Psoas muscle (tissue), 8 donors: ENCODE data around the gene MLLT10. TPM values are rescaled to one million over a fixed set of nuclear protein-coding genes. Genes with fewer than 3 reads are reported as not detected.
A peak's percentile ranks its signal among the peaks of the same experiment; 100 is the strongest.

Experiments used
- ATAC-seq, 4 donors: fragments of 200-7000 bp; cut with Tn5 transposase; one replicate each; pipeline ENCODE4 v1.9.1; 2020; ENCODE audit warnings: moderate library complexity in 3 of 4, mild to moderate bottlenecking in 2 of 4
- DNase-seq, 2 donors: peaks; one replicate each; pipeline ENCODE4 v3.0.0-alpha.2; 2020
- H3K27ac ChIP-seq: fragments of 200-600 bp; one replicate; pipeline ENCODE4 v1.8.0; 2022
- H3K27me3 ChIP-seq, 3 donors: fragments of 200-600 bp in 1 of 3; one replicate each; pipeline versions ENCODE4 v1.6.1 to v1.8.0; 2013 to 2022; ENCODE audit warnings: low read length in 2 of 3, mild to moderate bottlenecking in 2 of 3, moderate library complexity in 1 of 3; ENCODE audit not compliant: insufficient read depth in 3 of 3
- H3K36me3 ChIP-seq, 2 donors: fragments of 200-600 bp in 1 of 2; one replicate each; pipeline versions ENCODE4 v1.6.1 to v1.8.0; 2013 to 2022; ENCODE audit warnings: low read depth in 1 of 2, mild to moderate bottlenecking in 1 of 2, moderate library complexity in 1 of 2; ENCODE audit not compliant: insufficient read depth in 1 of 2
- H3K4me1 ChIP-seq: fragments of 200-600 bp; one replicate; pipeline ENCODE4 v1.8.0; 2022
- H3K4me3 ChIP-seq: fragments of 200-600 bp; one replicate; pipeline ENCODE4 v1.8.0; 2022; ENCODE audit warnings: mild to moderate bottlenecking
- H3K9me3 ChIP-seq: fragments of 200-600 bp; one replicate; pipeline ENCODE4 v1.8.0; 2022
- WGBS, 3 donors: extraction: QIAGEN DNeasy Blood & Tissue Kit; methylation state at CpG; one replicate each; pipeline versions ENCODE4 v1.1.6 to v1.1.7; 2013; 5-methylcytosine and 5-hydroxymethylcytosine counted together
- intact Hi-C, 2 donors: fragments of 100-400 bp; cut with DNase I; formaldehyde crosslinking; loops; one replicate each; pipeline versions ENCODE4 v1.11.0 to v1.14.2; 2022
- polyA plus RNA-seq, 3 donors: library from polyadenylated mRNA; stranded (reverse); fragments of 200-250 nt; gene quantifications; one replicate each; pipeline ENCODE4 v1.2.3, GENCODE V29; 2013
- total RNA-seq, 4 donors: library from RNA; stranded (reverse); fragmentation: NEBNext Ultra II Directional in 2 of 4; extraction: Animal tissue kit (Norgen Biotek cat#: 25700) in 2 of 4; gene quantifications; one replicate each; pipeline versions ENCODE4 v1.2.1 to v1.2.4, GENCODE V29; 2021 to 2023
- TF ChIP-seq, protein P1 (sequence below): fragments of 200-600 bp; IDR thresholded peaks from one replicate; pipeline ENCODE4 v1.8.0; 2022; ENCODE audit warnings: antibody characterized with exemption
- donor health status: healthy with polysubstance abuse.
- donor health status: DM: no; HTN: no; CAD: no; lungs with moderate emphysema.
- donor health status: Bipolar disorder and iron deficiency.
- donor health status: healthy.
- donor health status: DM: yes; HTN: yes; CAD: no.
- donor health status: DM: no; HTN: no; CAD: no.
- donor health status: DM: no; HTN: no; CAD: no.
- donor health status: DM: yes; HTN: yes; CAD: no.

MLLT10 gene
- total and polyA plus RNA-seq, 7 donors: 9.6 to 21.1 (median 13.3) TPM

DNA sequence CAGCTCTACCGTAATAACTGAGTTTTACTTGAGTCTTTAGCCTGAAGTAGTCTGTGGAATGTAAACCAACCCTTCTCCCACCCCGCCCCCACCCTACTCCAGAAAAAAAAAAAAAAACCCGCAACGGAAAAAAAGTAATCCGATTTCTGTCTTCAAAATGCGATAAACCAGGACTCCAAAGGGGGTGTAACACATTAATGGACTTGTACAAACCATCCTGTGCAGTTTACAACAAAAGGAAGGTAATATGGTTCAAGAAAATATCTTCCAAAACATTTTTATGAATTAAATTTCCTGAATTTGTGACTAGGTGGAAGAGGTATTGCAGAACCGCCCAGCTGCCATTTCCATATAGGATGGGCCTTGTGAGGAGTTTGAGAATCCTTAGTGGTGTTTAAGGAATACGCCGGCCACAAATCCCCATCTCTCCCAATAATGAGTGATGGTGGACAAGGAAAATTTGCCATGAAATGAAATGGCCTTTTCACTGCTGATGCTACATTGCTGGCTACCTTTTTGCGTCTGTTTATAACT, 19.1 kb upstream of the MLLT10 start:
- TF ChIP-seq, protein P1, sequence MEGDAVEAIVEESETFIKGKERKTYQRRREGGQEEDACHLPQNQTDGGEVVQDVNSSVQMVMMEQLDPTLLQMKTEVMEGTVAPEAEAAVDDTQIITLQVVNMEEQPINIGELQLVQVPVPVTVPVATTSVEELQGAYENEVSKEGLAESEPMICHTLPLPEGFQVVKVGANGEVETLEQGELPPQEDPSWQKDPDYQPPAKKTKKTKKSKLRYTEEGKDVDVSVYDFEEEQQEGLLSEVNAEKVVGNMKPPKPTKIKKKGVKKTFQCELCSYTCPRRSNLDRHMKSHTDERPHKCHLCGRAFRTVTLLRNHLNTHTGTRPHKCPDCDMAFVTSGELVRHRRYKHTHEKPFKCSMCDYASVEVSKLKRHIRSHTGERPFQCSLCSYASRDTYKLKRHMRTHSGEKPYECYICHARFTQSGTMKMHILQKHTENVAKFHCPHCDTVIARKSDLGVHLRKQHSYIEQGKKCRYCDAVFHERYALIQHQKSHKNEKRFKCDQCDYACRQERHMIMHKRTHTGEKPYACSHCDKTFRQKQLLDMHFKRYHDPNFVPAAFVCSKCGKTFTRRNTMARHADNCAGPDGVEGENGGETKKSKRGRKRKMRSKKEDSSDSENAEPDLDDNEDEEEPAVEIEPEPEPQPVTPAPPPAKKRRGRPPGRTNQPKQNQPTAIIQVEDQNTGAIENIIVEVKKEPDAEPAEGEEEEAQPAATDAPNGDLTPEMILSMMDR: no peak
- no peak for ATAC-seq
- 88 to 95% (median 95%) methylated on average over 10 of the region's 10 CpGs for WGBS, 3 donors
- Histone ChIP-seq H3K9me3 (no peaks in the 10 kb centered on the region), H3K27ac (no peak overlapping the region), H3K27me3 (peaks cover 0 to 8% (median 0%) of the 10 kb centered on the region in 3 donors), H3K4me1 (peaks cover 18% of the 10 kb centered on the region), H3K4me3 (no peak overlapping the region), H3K36me3 (no peaks in the 10 kb centered on the region)
- intact Hi-C loops: loop anchor here (2.0 to 10.0 kb wide), 2 partner anchors 14 to 1040 kb away; no protein-coding TSS in a partner anchor
- no peak for DNase-seq

DNA sequence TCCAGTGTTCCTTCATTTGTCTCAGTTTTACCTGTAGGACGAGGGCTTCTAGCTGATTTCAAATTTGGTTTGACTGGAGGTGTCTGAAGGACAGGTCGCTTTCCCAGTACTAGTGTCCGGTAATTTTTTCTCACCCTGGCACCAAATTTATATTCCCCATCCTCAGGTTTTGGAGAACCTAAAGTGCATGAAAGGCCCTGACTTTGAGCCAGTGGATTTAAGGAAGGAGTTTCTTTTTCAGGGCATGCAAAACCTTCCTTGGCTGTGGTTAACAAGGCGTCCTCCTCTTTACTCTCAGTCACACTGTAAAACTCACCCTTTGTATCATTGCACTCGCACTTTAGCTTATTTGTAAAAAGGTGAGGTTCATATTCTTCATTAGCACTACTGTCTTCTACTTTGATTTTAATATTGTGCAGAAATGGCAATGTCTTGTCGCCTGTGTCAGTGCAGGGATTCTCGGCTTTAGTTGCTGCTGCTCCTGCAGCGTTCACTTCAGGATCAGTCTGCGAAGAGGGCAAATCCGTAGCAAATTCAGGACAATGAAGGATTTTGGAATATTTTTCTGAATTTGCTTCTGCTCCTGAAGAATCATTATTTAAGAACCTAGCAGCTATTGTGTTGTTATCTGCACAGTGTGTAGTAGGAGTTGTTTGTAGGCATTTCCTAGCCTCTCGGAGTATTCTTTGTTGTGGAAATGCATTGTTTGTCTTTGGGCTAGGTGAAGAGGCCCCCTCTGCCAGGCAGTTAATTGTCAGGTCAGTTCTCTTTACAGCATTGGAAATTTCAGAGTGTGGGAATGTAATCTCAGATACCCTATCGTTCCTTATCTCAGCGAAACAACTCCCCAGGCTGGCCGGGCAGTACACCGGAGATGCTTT, 18.4 kb upstream of the MLLT10 start:
- peaks cover 21% of the 10 kb centered on the region for H3K4me1 ChIP-seq
- H3K4me3 ChIP-seq: peak overlapping the region; percentile 77
- no peak for DNase-seq
- H3K27ac ChIP-seq: no peak overlapping the region
- no peak for ATAC-seq
- H3K27me3 ChIP-seq: peaks cover 0 to 8% (median 0%) of the 10 kb centered on the region in 3 donors
- intact Hi-C loops: loop anchor here (2.0 to 10.0 kb wide), 2 partner anchors 15 to 1039 kb away; no protein-coding TSS in a partner anchor
- no peaks in the 10 kb centered on the region for H3K36me3 ChIP-seq
- TF ChIP-seq, protein P1: no peak
- 58 to 64% (median 62%) methylated on average over 15 of the region's 15 CpGs for WGBS, 3 donors
- H3K9me3 ChIP-seq: no peaks in the 10 kb centered on the region

DNA sequence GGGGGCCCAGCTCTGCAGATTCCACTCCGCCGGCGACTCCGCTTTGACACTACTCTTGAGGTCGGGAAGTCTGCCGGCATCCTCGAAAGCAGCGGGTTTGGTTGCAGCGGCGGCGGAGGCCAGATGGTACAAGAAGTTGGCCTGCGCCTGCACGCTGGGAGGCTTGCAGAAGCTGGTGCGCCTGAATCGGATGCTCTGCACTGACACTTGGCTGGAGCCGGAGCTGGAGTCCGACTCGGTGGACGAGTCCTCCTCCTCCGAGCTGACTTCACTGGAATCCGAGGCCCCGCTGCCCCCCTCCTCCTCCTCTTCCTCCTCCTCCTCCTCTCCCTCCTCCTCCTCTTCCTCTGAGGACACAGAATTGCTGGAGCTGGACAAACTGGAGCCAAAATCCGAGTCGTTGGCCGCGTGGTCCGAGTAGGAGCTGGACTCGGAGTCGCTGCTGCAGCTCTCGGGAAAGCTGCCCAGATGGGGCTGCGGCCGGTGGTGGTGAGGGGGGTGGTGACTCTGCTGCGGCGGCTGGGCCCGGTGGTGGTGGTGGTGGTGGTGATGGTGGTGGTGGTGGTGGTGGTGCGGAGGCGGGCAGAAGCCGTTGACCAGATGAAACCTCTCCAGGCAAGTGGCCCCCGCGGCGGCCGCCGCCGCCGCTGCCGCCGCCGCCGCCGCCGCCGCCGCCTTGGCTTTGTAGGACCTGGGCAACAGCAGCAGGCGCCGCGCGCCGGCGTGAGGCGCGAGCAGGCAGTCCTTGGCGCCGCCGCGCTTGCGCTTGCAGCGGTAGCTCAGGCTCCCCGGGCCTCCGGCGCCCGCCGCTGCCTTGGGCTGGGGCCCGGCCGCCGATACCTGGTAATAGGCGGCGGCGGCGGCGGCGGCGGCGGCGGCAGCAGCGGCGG, 17.5 kb upstream of the MLLT10 start:
- H3K27ac ChIP-seq: peak overlapping the region; percentile 74
- peaks cover 23% of the 10 kb centered on the region for H3K4me1 ChIP-seq
- no peaks in the 10 kb centered on the region for H3K9me3 ChIP-seq
- peaks cover 0 to 8% (median 0%) of the 10 kb centered on the region in 3 donors for H3K27me3 ChIP-seq
- 0 to 1% (median 0%) methylated on average over 30 to 75 of the region's 86 CpGs for WGBS, 3 donors
- H3K4me3 ChIP-seq: peak overlapping the region; percentile 77
- intact Hi-C loops: loop anchor here in 1 of 2 donors (10.0 kb wide), 1 partner anchor 1038 kb away; no protein-coding TSS in a partner anchor
- ATAC-seq: peak; percentile 55 to 88 (median 80)
- TF ChIP-seq, protein P1: no peak
- peak; percentile 73 to 91 for DNase-seq
- no peaks in the 10 kb centered on the region for H3K36me3 ChIP-seq

DNA sequence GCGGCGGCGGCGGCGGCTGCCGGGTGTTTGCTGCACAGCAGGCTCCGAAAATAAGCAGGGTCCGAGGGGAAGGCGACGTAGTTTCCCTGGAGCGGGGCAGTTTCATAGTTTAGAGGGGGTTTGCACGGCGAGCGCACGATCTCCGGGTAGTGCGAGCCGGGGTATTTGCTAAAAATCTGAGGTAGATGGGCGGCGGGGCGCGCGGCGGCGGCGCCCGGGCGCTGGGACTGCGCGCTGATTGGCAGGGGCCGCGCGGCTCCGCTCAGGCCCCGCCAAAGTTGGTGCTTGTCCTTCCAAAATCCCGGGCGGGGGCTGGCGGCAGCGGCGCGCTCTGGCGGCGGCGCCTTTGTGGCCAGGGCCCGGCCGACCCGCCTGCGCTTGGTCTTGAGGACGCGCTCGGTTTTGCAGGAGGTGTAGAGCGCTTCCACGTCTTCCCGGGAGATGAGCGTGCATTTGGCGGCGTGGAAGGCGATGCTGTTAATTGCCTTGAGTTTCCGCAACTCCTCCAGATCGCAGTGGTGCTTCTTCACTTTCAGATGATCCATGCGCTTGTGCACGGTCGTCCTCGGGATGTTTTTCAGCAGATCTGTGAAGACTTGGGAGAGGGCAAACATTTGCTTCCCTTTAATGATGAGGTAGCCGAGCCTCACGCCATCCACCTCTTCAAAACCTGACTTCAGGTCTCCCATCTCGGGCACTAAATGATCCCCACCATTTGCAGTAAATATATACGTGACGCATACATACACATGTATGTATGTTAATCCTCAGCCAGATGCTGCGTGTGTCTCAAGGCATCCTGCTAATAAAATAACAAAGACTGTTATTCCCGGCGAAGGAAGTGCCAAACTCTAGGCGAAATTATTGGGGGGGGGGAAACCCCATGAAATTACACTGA, 16.6 kb upstream of the MLLT10 start:
- intact Hi-C loops: loop anchor here (1.0 to 10.0 kb wide), 2 partner anchors 14 to 1037 kb away; no protein-coding TSS in a partner anchor
- Histone ChIP-seq H3K4me1 (peaks cover 27% of the 10 kb centered on the region), H3K27me3 (peaks cover 0 to 8% (median 0%) of the 10 kb centered on the region in 3 donors), H3K36me3 (no peaks in the 10 kb centered on the region), H3K9me3 (no peaks in the 10 kb centered on the region), H3K4me3 (peak overlapping the region; percentile 77), H3K27ac (peak overlapping the region; percentile 74)
- 1 to 2% (median 2%) methylated on average over 64 to 73 of the region's 73 CpGs for WGBS, 3 donors
- TF ChIP-seq, protein P1: no peak
- ATAC-seq: peak; percentile 73 to 86 (median 78)
- DNase-seq: peak; percentile 73 to 83
